NCI-H345 treated with DMSO at 0.1 percent for 48 hours (cell line): ENCODE measurements around the gene RALB.

Experiments
- DNase-seq: peaks from one replicate; lab custom pipeline; 2025; ENCODE audit not compliant: unreplicated experiment; lab: John Stamatoyannopoulos, UW

RALB gene

GRCh38 chr2:120261387-120262006 lies 8.8 kb downstream of the RALB start:
- no peak for DNase-seq

- DNase-seq = no peak
These were observed 9.5 kb downstream of the RALB start for GRCh38 chr2:120262150-120262549.

- DNase-seq = no peak
These were observed 10.2 kb downstream of the RALB start for GRCh38 chr2:120262761-120263428.

GRCh38 chr2:120265006-120265405 lies 12.4 kb downstream of the RALB start:
- no peak for DNase-seq

GRCh38 chr2:120267348-120267747 lies 14.7 kb downstream of the RALB start:
- DNase-seq = no peak

GRCh38 chr2:120269076-120269744 lies 16.6 kb downstream of the RALB start:
- no peak for DNase-seq

- DNase-seq = no peak
These were observed 17.2 kb downstream of the RALB start for GRCh38 chr2:120269816-120270215.

GRCh38 chr2:120271711-120272379 lies 19.2 kb downstream of the RALB start:
- no peak for DNase-seq

GRCh38 chr2:120272763-120273481 lies 20.3 kb downstream of the RALB start:
- DNase-seq = no peak

- no peak for DNase-seq
These were observed 23.2 kb downstream of the RALB start for GRCh38 chr2:120275617-120276400.

GRCh38 chr2:120277505-120278205 lies 25.0 kb downstream of the RALB start:
- DNase-seq = no peak

GRCh38 chr2:120278901-120279300 lies 26.2 kb downstream of the RALB start:
- no peak for DNase-seq

- DNase-seq = no peak
These were observed 27.1 kb downstream of the RALB start for GRCh38 chr2:120279708-120280107.

GRCh38 chr2:120283649-120284048 lies 31.0 kb downstream of the RALB start:
- no peak for DNase-seq

GRCh38 chr2:120285056-120285455 lies 32.4 kb downstream of the RALB start:
- no peak for DNase-seq

GRCh38 chr2:120287183-120288015 lies 34.7 kb downstream of the RALB start:
- DNase-seq = no peak

GRCh38 chr2:120288016-120288373 lies 35.3 kb downstream of the RALB start:
- no peak for DNase-seq

GRCh38 chr2:120289221-120289906 lies 36.7 kb downstream of the RALB start:
- DNase-seq = no peak
